Adrenal gland (tissue), 12 donors: Measurements from ENCODE around the gene ARHGAP6. TPM values are rescaled to one million over a fixed set of nuclear protein-coding genes. Genes with fewer than 3 reads are reported as not detected.
"Not testable (repeated sequence)": the region's sequence is repeated elsewhere in the genome, so short reads cannot be mapped to it uniquely, and the experiment has no call there.

Experiments used
- DNase-seq, 7 donors: peaks; one replicate each; pipeline ENCODE4 v3.0.0-alpha.2; 2019 to 2020
- H3K27ac ChIP-seq, 5 donors: fragments of 200-600 bp; sonication (generic) in 4 of 5; 1 replicate in 3 of 5; 2 replicates in 2 of 5; pipeline versions ENCODE4 v1.5.1 to v1.8.0; 2016 to 2020; ENCODE audit warnings: mild to moderate bottlenecking in 1 of 5
- H3K27me3 ChIP-seq: fragments of 200-600 bp; 2 replicates; pipeline ENCODE4 v1.8.0; 2021
- H3K36me3 ChIP-seq, 2 donors: fragments of 200-600 bp; replicated peaks in 1 of 2; 1 replicate in 1 of 2; 2 replicates in 1 of 2; pipeline versions ENCODE4 v1.5.1 to v1.8.0; 2018 to 2022
- H3K4me1 ChIP-seq, 2 donors: fragments of 200-600 bp; replicated peaks in 1 of 2; 1 replicate in 1 of 2; 2 replicates in 1 of 2; pipeline versions ENCODE4 v1.5.1 to v1.8.0; 2018 to 2021
- H3K4me3 ChIP-seq, 4 donors: fragments of 200-600 bp; sonication (generic) in 3 of 4; one replicate each; pipeline ENCODE4 v1.5.1; 2016 to 2018
- H3K9me3 ChIP-seq, 3 donors: fragments of 200-600 bp; sonication (generic) in 1 of 3; replicated peaks in 1 of 3; 1 replicate in 2 of 3; 2 replicates in 1 of 3; pipeline versions ENCODE4 v1.5.1 to v1.8.0; 2016 to 2021
- POLR2A ChIP-seq, 2 donors: fragments of 450-650 bp; IDR thresholded peaks; one replicate each; pipeline ENCODE4 v1.6.1; 2017; ENCODE audit warnings: antibody characterized with exemption in 2 of 2, mild to moderate bottlenecking in 2 of 2, moderate library complexity in 1 of 2
- WGBS, 4 donors: extraction: QIAGEN DNeasy Blood & Tissue Kit in 2 of 4; methylation state at CpG; one replicate each; pipeline versions ENCODE4 v1.1.5 to v1.1.7; 2013 to 2017; 5-methylcytosine and 5-hydroxymethylcytosine counted together
- intact Hi-C, 2 donors: fragments of 100-400 bp; cut with DNase I; formaldehyde crosslinking; loops; one replicate each; pipeline versions ENCODE4 v1.14.1 to v1.15.0; 2022 to 2023
- polyA plus RNA-seq, 3 donors: library from polyadenylated mRNA; stranded (reverse); fragments of 200-250 nt in 2 of 3; fragments of 350-450 nt in 1 of 3; fragmentation: Illumina TruSeq in 1 of 3; extraction: RNeasy Lipid Tissue Mini Kit (QIAGEN cat#74804) in 1 of 3; gene quantifications; one replicate each; pipeline ENCODE4 v1.2.3, GENCODE V29; 2013 to 2014
- total RNA-seq, 9 donors: library from RNA; depleted of rRNA in 4 of 9; stranded (reverse); fragments of >200 nt in 4 of 9; fragments of 120-200 nt in 1 of 9; fragmentation: NEBNext Ultra II Directional in 1 of 9; extraction: Animal tissue kit (Norgen Biotek cat#: 25700) in 1 of 9; gene quantifications; one replicate each; pipeline versions ENCODE4 v1.1.0 to v1.2.4, GENCODE V29; 2013 to 2023
- TF ChIP-seq, protein P1 (sequence below), 6 experiments: fragments of 450-650 bp in 4 of 6; fragments of 200-600 bp in 2 of 6; sonication (generic) in 1 of 6; IDR thresholded peaks; 1 replicate in 5 of 6; 2 replicates in 1 of 6; pipeline versions ENCODE4 v1.5.1 to v1.8.0; 2016 to 2021; ENCODE audit warnings: antibody characterized with exemption in 6 of 6, mild to moderate bottlenecking in 2 of 6, moderate library complexity in 1 of 6
- donor health status: healthy with polysubstance abuse.
- donor health status: Bipolar disorder and iron deficiency.
- donor health status: DM: yes; HTN: yes; CAD: no.
- donor health status: DM: no; HTN: no; CAD: no.
- donor health status: DM: no; HTN: no; CAD: no.
- donor health status: DM: yes; HTN: yes; CAD: no.

ARHGAP6 gene
- total and polyA plus RNA-seq, 12 donors: 0.78 to 4.2 (median 2.7) TPM

GRCh38 chrX:11509786-11510185, 155.9 kb downstream of the ARHGAP6 start:
- intact Hi-C loops: no loop called here
- H3K4me3 ChIP-seq: no peak overlapping the region
- no peaks in the 10 kb centered on the region for H3K4me1 ChIP-seq
- no peaks in the 10 kb centered on the region for H3K9me3 ChIP-seq
- 59 to 71% (median 67%) methylated on average over 3 of the region's 3 CpGs for WGBS, 4 donors
- DNase-seq: no peak
- no peak for TF ChIP-seq POLR2A (IDR thresholded peaks at IDR 0.05)
- TF ChIP-seq, protein P1, sequence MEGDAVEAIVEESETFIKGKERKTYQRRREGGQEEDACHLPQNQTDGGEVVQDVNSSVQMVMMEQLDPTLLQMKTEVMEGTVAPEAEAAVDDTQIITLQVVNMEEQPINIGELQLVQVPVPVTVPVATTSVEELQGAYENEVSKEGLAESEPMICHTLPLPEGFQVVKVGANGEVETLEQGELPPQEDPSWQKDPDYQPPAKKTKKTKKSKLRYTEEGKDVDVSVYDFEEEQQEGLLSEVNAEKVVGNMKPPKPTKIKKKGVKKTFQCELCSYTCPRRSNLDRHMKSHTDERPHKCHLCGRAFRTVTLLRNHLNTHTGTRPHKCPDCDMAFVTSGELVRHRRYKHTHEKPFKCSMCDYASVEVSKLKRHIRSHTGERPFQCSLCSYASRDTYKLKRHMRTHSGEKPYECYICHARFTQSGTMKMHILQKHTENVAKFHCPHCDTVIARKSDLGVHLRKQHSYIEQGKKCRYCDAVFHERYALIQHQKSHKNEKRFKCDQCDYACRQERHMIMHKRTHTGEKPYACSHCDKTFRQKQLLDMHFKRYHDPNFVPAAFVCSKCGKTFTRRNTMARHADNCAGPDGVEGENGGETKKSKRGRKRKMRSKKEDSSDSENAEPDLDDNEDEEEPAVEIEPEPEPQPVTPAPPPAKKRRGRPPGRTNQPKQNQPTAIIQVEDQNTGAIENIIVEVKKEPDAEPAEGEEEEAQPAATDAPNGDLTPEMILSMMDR (IDR thresholded peaks at IDR 0.05): no peak
- H3K27me3 ChIP-seq: peaks cover 4% of the 10 kb centered on the region
- no peak overlapping the region for H3K27ac ChIP-seq
- no peaks in the 10 kb centered on the region for H3K36me3 ChIP-seq

GRCh38 chrX:11504234-11504633, 161.5 kb downstream of the ARHGAP6 start:
- H3K36me3 ChIP-seq: no peaks in the 10 kb centered on the region
- H3K9me3 ChIP-seq: no peaks in the 10 kb centered on the region
- intact Hi-C loops: no loop called here
- no peak overlapping the region for H3K27ac ChIP-seq
- TF ChIP-seq, protein P1 (IDR thresholded peaks at IDR 0.05): no peak
- no peak for TF ChIP-seq POLR2A (IDR thresholded peaks at IDR 0.05)
- H3K4me1 ChIP-seq: no peaks in the 10 kb centered on the region
- peaks cover 4% of the 10 kb centered on the region for H3K27me3 ChIP-seq
- 41 to 48% (median 45%) methylated on average over 2 of the region's 2 CpGs for WGBS, 4 donors
- H3K4me3 ChIP-seq: no peak overlapping the region
- DNase-seq: no peak

- DNase-seq: no peak
- Histone ChIP-seq H3K4me3 (no peak overlapping the region), H3K36me3 (no peaks in the 10 kb centered on the region), H3K9me3 (no peaks in the 10 kb centered on the region), H3K27ac (no peak overlapping the region), H3K4me1 (no peaks in the 10 kb centered on the region), H3K27me3 (no peaks in the 10 kb centered on the region)
- intact Hi-C loops: no loop called here
- 41 to 55% (median 50%) methylated on average over 5 of the region's 5 CpGs for WGBS, 4 donors
- TF ChIP-seq, protein P1 (IDR thresholded peaks at IDR 0.05): no peak
- no peak for TF ChIP-seq POLR2A (IDR thresholded peaks at IDR 0.05)
Observed at GRCh38 chrX:11499076-11500044, 166.4 kb downstream of the ARHGAP6 start.

GRCh38 chrX:11491375-11491774, 174.3 kb downstream of the ARHGAP6 start:
- DNase-seq, intact Hi-C loops, H3K4me1 ChIP-seq, H3K36me3 ChIP-seq, H3K9me3 ChIP-seq, H3K4me3 ChIP-seq, H3K27ac ChIP-seq, H3K27me3 ChIP-seq: not testable (repeated sequence)
- 71 to 94% (median 92%) methylated on average over 2 of the region's 2 CpGs; no CpG with 5 or more reads in 1 of the 4 donors for WGBS, 4 donors
